Fibroblast of skin of scalp (primary cell): ENCODE results near the gene MS4A7.

Source experiments
- DNase-seq: peaks from one replicate; pipeline ENCODE4 v3.0.0-alpha.2; 2013

MS4A7 gene

DNA sequence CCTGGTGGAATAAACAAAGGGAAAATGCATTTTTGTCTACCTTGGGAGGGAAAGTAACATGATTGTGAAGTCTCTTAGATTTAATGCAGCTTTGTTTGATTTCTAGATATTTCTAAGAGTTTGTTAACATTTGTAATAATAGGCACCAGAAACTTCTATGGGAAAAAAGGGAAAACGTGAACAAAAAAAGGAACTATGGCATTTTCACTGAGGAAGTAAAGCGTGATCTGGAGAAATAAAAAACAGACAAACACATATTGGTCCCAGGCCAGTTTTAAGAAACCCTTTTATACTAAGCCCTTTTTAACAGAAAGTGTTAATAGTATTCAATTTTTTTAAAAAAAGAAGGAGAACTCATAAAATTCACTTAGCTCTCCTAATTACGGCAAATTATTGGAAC, 6.9 kb upstream of the MS4A7 start:
- DNase-seq = no peak

DNA sequence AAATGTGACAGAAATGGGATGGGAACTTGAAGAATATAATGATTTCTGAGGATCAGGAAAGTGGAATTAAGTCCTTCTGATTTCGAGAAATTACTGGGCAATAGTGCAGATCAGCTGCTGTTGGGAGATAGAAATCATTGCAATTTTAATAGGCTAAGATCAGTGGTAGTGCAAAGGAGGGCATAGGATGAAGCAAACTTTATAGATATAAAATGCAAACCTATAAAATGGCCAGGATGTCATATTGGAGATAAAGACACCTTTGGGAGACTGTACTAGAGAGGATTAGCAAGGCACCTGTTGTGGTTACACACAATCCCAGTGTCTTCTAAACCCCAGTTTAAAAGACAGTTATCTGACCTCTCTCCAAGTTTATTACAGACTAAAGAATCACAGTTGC, 6.5 kb upstream of the MS4A7 start:
- no peak for DNase-seq

DNA sequence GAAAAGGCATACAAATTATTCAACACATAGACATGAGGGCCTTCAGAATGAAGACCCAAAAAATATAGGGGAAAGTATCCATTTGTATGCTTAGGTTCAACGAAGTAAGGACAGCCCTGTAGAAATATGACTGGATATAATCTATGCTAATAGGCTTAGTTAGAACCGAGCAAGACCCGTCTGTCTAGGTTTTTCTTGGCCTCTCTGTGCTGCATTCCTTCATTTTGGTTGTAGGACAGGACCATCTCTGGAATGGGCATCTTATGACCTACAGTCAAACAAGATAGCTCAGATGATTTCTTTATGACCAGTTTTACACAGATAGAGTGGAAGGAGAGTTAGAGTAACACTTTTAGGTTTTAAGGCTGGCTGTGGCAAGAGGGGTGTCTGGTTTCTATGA, 5.6 kb upstream of the MS4A7 start:
- DNase-seq = no peak

DNA sequence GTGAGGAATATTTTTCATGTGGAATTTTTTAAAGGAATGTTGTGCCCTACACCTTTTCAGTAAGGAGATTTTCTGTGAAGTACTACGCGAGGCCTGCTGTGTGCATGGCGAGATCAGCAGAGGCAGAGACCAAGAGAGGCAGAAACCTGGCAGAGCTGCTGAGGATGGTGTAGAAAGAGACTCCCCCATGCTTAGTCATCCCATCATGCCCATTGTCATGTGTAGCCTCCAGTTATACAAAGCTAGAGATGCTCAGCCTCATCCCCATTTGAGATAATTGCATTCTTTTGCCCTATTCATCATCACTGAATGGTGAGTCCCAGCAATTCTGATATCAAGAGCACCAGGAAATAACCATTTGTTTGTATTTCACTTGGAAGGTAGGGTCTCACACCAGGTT, 3.0 kb upstream of the MS4A7 start:
- DNase-seq = no peak

DNA sequence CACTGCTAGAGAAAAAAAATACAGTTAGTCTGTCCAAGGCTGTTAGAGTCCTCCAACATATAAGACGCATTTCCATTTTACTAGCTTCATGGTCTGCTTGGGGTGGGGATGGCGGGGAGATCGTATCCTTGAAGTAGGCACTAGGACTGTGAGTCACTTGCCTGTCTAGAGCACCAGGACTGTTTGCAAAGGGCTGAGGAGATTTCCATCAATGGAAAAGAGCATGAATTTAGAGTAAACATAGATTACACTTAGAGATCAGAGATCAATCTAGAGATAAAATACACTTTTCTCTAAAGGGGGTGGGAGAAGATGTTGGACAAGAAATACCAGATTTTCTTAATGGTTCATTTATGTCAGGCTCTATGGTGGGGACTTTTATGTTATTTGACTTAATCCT, 1.7 kb upstream of the MS4A7 start:
- DNase-seq = no peak

DNA sequence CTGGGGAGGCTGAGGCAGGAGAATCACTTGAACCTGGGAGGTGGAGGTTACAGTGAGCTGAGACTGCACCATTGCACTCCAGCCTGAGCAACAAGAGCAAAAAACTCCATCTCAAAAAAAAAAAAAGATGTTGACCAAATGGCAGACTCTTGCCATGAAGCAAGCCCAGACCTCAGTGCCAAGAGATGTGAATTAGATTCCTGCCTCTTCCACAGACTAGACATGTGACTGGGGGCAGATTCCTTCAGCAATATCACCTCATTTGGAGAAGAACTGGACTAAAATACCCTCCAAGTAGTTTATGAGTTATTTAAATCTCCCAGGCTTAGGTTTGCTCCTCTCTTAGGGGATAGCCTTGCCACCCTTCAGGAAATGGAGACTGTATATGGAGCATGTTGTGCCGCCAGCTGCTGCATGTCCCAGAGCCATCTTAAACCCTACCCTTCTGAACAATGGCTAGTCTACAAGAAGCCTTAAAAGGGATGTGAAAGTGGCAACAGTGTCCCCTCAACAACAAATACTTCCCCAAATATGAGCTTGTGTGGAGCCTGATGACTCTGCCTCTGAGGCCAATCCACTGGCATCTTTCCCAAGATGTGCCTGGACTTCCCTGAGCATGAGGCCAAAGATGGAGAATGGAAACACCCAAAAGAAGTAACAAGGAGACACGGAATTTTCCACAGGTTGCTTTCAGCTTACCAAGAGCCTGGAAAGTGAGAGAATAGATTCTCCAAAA, 763 bp upstream of the MS4A7 start:
- no peak for DNase-seq

DNA sequence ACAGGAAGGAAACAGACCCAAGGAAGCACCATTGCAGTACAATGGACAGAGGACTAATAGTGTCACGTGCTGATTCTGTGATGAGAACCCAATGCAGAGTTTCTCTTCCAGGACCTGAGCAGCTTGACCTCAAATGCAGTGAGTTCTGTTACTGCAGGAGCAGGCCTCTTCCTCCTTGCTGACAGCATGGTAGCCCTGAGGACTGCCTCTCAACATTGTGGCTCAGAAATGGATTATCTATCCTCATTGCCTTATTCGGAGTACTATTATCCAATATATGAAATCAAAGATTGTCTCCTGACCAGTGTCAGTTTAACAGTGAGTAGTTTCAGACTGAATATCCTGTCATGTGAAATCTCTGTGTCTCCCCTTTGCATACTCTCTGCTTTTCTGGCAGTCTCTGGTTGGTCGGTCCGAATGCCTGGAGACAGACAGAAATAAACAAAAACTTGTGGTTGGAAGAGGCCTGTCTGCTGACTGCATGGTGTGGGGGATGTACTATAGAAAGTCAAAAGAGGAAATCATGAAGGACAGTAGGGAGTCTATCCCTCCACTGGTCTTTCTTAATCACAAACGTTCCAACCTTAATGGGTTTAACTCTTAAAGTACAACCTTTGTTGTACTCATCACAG, 11.1 kb downstream of the MS4A7 start:
- DNase-seq = no peak

DNA sequence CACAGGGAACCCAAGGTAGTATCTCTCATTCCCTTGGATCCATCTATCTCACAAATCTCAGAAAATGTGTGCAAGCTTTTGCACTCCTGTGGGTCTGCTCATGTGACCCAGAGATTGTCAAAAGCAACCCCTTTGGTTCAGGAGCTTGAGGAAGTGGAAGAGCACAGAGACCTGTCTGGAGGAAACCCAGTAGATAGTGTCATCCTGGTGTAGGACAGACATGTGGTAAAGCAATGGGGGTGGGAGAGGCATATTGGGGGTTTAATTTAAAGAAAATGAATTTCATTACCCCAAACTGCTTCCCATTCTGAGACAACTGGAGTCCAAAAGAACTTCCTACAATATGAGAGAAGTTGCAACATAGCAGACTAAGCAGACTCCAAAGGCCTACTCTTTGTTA, 12.1 kb downstream of the MS4A7 start:
- DNase-seq = no peak

DNA sequence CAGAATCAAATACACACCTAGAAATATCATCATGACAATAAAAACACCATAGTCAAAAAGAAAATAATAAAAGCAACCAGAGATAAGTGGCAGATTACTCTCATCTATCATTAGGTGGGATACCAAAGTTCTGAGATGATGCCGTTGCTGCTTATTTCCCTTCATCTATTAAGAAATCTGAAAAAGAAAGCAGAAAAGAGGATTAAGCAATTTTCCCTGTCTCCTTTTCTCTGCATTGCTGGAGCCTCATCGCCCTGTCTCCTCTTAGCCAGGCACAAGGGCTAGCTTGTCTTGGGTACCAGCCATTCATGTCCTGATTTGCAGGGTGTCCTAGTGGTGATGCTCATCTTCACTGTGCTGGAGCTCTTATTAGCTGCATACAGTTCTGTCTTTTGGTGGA, 14.0 kb downstream of the MS4A7 start:
- DNase-seq = no peak

DNA sequence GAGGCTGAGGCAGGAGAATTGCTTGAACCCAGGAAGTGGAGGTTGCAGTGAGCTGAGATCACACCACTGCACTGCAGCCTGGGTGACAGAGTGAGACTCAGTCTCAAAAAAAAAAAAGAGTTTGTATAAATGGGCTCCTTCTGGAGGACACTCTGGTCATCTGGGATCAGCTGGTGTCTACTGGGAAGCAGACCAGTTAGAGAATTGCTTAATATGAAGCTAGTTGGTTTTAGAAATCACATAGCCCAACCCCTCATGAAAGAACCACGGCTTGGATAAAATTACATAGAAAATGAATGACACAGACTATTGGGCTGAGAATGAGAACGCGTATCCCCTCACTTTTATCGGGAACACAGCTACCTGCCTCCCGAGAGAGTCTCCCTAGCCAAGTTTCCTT, 14.7 kb downstream of the MS4A7 start:
- DNase-seq = no peak

DNA sequence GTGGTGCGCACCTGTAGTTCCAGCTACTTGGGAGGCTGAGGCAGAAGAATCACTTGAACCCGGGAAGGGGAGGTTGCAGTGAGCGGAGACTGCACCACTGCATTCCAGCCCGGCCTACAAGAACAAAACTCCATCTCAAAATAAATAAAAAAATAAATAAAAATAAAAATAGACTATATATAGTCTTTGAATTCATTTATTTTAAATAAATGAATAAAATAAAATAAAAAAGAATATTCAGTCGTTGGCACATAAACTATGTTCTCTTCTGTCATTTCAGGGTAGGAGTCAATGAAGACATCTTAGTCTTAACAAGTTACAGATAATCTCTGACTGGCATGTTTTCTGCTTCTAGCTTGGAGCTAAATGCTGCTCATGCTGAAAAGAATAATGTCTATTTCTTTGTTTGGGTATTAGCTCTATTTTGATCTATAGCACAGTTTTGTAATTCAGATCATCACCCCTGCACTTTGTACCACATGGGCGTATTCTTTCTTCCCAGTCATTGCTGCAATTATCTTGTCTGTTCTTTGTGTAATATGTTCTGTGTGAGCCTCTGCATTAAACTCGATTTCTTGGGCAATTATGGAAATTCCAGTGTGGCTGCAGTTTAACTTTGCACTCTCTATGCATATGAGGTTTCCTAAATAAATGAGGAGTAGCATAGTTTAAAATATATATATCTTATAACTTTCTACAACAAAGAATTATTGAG, 16.5 kb downstream of the MS4A7 start:
- DNase-seq = no peak

DNA sequence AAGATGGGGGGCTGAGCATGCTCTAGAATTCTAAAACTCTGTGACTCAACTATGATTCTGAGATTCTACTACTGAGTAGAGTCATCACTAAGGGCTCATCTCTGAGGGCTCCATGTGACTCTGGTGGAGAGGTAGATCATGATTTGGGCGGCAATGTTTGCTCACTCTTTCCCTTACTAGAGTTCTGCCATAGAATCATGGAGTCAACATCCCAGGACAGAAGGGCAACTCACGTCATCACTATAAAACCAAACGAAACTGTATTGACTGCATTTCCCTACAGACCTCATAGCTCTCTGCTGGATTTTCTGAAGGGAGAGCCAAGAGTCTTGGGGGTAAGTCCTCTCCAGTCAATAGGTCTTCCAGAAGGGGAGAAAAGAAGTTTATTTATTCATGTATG, 18.1 kb downstream of the MS4A7 start, which contains the start of gene MS4A14:
TSS of gene MS4A14 (plus strand) at position 78 of the 400 bp plus-strand sequence. CDS start at position 198, 120 bp downstream.
- DNase-seq = no peak

DNA sequence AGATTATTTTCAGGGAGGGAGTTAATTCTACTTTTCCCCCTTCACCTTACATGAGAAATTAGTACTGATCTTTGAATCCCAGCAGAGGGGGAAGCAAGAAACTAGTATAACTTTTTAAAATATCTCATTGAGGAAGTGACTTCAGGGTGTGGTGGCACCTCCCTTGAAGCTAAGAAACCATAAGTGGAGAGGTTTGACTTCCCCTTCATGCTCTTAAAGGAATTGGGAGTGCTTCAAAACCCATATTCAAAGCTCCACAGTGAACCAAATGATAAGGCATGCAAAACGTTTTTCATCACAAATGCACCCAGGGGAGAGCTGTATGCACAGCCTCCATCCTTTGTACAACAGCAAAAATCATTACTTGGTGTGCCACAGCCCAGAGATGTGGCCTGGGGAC, 18.5 kb downstream of the MS4A7 start:
- no peak for DNase-seq

DNA sequence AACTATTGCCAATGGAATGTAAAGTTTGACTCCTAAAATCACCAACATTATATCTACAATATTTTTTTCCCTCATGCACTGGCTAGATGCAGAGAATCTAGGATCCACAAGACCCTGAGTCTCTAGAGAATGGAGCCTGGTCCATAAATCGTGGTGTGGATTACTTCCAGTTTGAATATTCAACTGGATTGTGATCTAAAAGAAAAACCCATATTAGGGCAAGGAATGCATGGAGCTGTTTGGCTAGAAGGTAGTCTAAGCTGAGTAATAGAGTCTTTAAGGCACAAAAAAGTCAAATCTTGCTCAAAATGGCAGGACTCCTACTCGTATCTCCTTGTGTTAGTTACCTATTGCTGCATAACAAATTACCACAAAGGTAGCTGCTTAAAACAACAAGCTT, 41.7 kb downstream of the MS4A7 start:
- no peak for DNase-seq

DNA sequence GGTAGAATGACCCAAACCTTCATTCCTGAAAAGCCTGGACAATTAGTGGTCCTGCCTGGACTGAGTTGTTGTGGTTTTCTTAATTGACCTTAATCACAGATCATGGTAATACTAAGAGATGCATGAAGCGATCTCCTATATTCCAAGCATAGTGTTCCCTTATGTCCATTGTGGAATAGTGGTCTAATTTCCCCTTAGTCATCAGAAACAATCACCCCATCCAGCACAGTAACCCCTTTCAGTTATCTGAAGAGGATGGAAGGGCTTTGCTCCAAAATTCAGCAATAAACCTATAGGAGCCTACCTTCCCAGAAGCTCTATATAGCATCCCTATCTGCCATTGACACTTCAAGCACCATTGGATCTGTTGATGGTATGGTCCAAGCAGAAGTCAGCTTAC, 44.3 kb downstream of the MS4A7 start:
- DNase-seq = no peak

DNA sequence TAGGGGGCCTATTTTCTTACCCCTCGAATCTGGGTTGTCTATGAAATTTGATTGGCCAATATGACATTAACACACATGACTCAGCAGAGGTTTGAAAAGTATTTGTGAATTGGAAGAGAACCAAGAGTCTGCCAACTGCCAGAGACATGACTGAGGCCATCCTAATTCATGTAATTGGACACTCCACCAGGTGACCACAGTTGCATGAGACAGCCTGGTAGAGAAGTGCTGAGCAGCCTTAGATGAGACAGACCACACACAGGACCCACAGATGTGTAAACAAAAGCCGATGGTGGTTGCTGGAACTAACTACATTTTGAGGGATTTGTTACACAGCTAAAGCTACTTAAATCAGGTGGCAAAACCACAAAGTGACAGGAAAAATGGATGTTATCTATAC, 50.2 kb downstream of the MS4A7 start:
- DNase-seq = no peak

DNA sequence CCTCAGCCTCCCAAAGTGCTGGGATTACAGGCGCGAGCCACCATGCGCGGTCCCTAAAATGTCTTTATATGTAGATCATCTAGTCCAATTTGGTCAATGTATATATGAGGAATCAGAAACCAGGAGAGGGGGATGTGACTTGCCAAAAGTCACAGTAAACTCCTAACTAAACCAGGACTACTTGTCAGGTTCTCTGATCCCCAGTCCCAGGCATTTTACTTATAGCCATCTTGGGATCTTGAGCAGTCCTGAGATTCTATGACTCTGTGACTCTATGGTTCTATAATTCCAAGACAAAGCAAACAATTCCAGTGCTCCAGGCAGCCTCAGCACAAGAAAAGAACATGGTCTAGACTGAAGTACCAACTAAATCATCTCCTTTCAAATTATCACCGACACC, 50.9 kb downstream of the MS4A7 start, which contains the start of gene MS4A5:
TSS of gene MS4A5 (plus strand) at position 301 of the 400 bp plus-strand sequence. CDS start 103 bp downstream, outside the sequence.
- no peak for DNase-seq

DNA sequence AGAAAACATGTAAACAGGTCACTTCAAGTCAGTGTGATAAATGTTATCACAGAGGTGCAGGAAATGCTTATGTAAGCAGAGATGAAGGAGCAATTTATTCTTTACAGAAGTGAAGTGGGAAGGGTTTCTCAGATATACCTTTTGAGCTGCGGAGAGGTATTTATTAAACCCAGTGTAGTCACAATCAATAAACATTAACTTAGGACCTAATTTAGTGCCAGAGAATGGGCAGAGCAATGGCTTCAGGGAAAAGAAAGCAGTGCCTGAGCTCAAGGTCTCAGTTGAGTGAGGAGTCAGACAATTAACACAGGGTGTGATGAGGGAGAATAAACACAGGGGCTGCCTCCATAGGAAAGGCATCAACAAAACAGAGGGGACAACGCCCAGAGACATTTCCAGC, 52.9 kb downstream of the MS4A7 start:
- DNase-seq = no peak

DNA sequence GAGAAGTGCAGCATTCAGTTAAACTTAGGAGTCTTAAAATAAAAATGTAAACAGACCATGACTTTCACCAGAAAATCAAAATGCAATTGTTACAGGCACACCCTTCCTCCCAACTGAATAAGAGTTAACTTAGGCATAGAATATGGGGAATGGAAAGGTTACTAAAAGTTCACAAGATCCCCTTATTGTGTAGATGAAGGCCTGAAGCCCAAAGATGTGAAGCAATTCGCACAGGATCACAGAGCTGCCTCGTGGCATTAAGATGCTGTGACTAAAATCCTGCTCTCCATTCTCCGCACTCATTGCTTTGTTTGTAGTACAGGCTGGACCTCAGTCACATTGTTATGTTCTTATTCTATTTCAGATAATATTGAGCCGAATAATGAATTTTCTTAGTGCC, 55.1 kb downstream of the MS4A7 start:
- DNase-seq = no peak
